GM18951 (cell line): ENCODE measurements around the gene NDST3.

Source experiments
- POLR2A ChIP-seq: IDR thresholded peaks from 4 replicates; pipeline ENCODE4 v1.6.1; 2011; ENCODE audit warnings: mild to moderate bottlenecking; ENCODE audit not compliant: insufficient read length, insufficient read depth; ENCODE audit errors: extremely low read depth
- in situ Hi-C: fragments of 300-500 bp; cut with MboI; formaldehyde crosslinking; loops from one replicate; pipeline ENCODE4 v1.12.0; 2022; ENCODE audit warnings: low sequenced_read_pairs, mixed read lengths, inconsistent platforms; ENCODE audit not compliant: unreplicated experiment

Gene NDST3

GRCh38 chr4:118173126-118173525, 138.8 kb downstream of the NDST3 start:
- in situ Hi-C loops = no loop called here
- TF ChIP-seq POLR2A = no peak

GRCh38 chr4:118173956-118174725, 139.9 kb downstream of the NDST3 start:
- no peak for TF ChIP-seq POLR2A
- in situ Hi-C loops = no loop called here

GRCh38 chr4:118175506-118175905, 141.2 kb downstream of the NDST3 start:
- in situ Hi-C loops = no loop called here
- no peak for TF ChIP-seq POLR2A

GRCh38 chr4:118177126-118177525, 142.8 kb downstream of the NDST3 start:
- no peak for TF ChIP-seq POLR2A
- in situ Hi-C loops = no loop called here

- no peak for TF ChIP-seq POLR2A
- in situ Hi-C loops = no loop called here
Measured at GRCh38 chr4:118180776-118181175, 146.5 kb downstream of the NDST3 start.

GRCh38 chr4:118190903-118191302, 156.6 kb downstream of the NDST3 start:
- in situ Hi-C loops = no loop called here
- TF ChIP-seq POLR2A = no peak

GRCh38 chr4:118193421-118193820, 159.1 kb downstream of the NDST3 start:
- TF ChIP-seq POLR2A = no peak
- in situ Hi-C loops = no loop called here

GRCh38 chr4:118206627-118207026, 172.3 kb downstream of the NDST3 start:
- in situ Hi-C loops = no loop called here
- no peak for TF ChIP-seq POLR2A

- TF ChIP-seq POLR2A = no peak
- in situ Hi-C loops = no loop called here
Measured at GRCh38 chr4:118213101-118213500, 178.8 kb downstream of the NDST3 start.

GRCh38 chr4:118215826-118216225, 181.5 kb downstream of the NDST3 start:
- in situ Hi-C loops = no loop called here
- TF ChIP-seq POLR2A = no peak

GRCh38 chr4:118221227-118221800, 187.0 kb downstream of the NDST3 start:
- no peak for TF ChIP-seq POLR2A
- in situ Hi-C loops = no loop called here

- in situ Hi-C loops = no loop called here
- no peak for TF ChIP-seq POLR2A
Measured at GRCh38 chr4:118224243-118224829, 190.1 kb downstream of the NDST3 start.

- in situ Hi-C loops = no loop called here
- TF ChIP-seq POLR2A = no peak
Measured at GRCh38 chr4:118225511-118225910, 191.2 kb downstream of the NDST3 start.

- in situ Hi-C loops = no loop called here
- no peak for TF ChIP-seq POLR2A
Measured at GRCh38 chr4:118226311-118227010, 192.2 kb downstream of the NDST3 start.

- no peak for TF ChIP-seq POLR2A
- in situ Hi-C loops = no loop called here
Measured at GRCh38 chr4:118235566-118236120, 201.4 kb downstream of the NDST3 start.
